Liver (tissue), 3 donors: Measurements from ENCODE around the gene CDK19.

Experiments
- EGR1 ChIP-seq, 2 donors: IDR thresholded peaks; 2 replicates each; pipeline ENCODE4 v1.6.1; 2016 to 2018; ENCODE audit warnings: antibody characterized with exemption in 2 of 2, low read depth in 2 of 2
- GABPA ChIP-seq, 2 donors: IDR thresholded peaks in 1 of 2; conservative IDR thresholded peaks in 1 of 2; 2 replicates each; pipeline ENCODE4 v1.6.1; 2016; ENCODE audit warnings: antibody characterized with exemption in 2 of 2, mild to moderate bottlenecking in 1 of 2, moderate library complexity in 1 of 2
- JUND ChIP-seq, 2 donors: IDR thresholded peaks; 2 replicates each; pipeline ENCODE4 v1.6.1; 2016; ENCODE audit warnings: antibody characterized with exemption in 2 of 2
- MAX ChIP-seq: IDR thresholded peaks from 2 replicates; pipeline ENCODE4 v1.6.1; 2016; ENCODE audit warnings: antibody characterized with exemption
- RAD21 ChIP-seq, 2 donors: IDR thresholded peaks; 2 replicates each; pipeline ENCODE4 v1.6.1; 2016; ENCODE audit warnings: antibody characterized with exemption in 2 of 2, mild to moderate bottlenecking in 2 of 2
- REST ChIP-seq: IDR thresholded peaks from 2 replicates; pipeline ENCODE4 v1.6.1; 2016; ENCODE audit warnings: antibody characterized with exemption, mild to moderate bottlenecking
- SP1 ChIP-seq: IDR thresholded peaks from 2 replicates; pipeline ENCODE4 v1.6.1; 2018; ENCODE audit warnings: antibody characterized with exemption, mild to moderate bottlenecking
- YY1 ChIP-seq: IDR thresholded peaks from 2 replicates; pipeline ENCODE4 v1.6.1; 2016; ENCODE audit warnings: antibody characterized with exemption, mild to moderate bottlenecking
- TF ChIP-seq, protein P1 (sequence below): fragments of 150-350 bp; IDR thresholded peaks from 2 replicates; pipeline ENCODE4 v1.5.1; 2017; ENCODE audit warnings: improper control_type of control experiment, low read depth, low read length; ENCODE audit not compliant: missing input control
- TF ChIP-seq, protein P2 (sequence below): IDR thresholded peaks from 2 replicates; pipeline ENCODE4 v1.6.1; 2016; ENCODE audit warnings: antibody characterized with exemption
- donor health status: healthy.
- donor health status: healthy.

DNA sequence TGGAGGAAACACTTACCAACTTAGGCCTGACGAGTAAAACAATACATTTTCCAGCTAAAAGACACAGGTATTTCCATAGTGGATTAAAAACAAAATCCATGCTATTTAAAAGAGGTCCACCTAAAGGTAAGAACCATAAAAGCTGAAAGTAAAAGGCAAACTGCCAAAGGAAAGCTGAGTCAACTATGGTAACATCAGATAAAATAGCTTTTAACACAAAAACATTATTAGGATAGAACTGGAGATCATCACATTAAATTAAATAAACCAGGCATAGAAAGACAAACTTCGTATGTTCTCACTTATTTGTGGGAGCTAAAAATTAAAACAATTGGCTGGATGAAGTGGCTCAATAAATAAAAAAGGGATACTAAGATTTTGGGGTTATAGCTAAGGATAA is 172.1 kb downstream of the CDK19 start:
- TF ChIP-seq, protein P1, sequence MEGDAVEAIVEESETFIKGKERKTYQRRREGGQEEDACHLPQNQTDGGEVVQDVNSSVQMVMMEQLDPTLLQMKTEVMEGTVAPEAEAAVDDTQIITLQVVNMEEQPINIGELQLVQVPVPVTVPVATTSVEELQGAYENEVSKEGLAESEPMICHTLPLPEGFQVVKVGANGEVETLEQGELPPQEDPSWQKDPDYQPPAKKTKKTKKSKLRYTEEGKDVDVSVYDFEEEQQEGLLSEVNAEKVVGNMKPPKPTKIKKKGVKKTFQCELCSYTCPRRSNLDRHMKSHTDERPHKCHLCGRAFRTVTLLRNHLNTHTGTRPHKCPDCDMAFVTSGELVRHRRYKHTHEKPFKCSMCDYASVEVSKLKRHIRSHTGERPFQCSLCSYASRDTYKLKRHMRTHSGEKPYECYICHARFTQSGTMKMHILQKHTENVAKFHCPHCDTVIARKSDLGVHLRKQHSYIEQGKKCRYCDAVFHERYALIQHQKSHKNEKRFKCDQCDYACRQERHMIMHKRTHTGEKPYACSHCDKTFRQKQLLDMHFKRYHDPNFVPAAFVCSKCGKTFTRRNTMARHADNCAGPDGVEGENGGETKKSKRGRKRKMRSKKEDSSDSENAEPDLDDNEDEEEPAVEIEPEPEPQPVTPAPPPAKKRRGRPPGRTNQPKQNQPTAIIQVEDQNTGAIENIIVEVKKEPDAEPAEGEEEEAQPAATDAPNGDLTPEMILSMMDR, result no peak
- no peak for TF ChIP-seq RAD21 (IDR thresholded peaks at IDR 0.05)
- TF ChIP-seq, protein P2, sequence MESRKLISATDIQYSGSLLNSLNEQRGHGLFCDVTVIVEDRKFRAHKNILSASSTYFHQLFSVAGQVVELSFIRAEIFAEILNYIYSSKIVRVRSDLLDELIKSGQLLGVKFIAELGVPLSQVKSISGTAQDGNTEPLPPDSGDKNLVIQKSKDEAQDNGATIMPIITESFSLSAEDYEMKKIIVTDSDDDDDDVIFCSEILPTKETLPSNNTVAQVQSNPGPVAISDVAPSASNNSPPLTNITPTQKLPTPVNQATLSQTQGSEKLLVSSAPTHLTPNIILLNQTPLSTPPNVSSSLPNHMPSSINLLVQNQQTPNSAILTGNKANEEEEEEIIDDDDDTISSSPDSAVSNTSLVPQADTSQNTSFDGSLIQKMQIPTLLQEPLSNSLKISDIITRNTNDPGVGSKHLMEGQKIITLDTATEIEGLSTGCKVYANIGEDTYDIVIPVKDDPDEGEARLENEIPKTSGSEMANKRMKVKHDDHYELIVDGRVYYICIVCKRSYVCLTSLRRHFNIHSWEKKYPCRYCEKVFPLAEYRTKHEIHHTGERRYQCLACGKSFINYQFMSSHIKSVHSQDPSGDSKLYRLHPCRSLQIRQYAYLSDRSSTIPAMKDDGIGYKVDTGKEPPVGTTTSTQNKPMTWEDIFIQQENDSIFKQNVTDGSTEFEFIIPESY, result no peak
- no peak for TF ChIP-seq EGR1 (IDR thresholded peaks at IDR 0.05; ENCODE audit: low read depth in 2 of 2)
- no peak for TF ChIP-seq REST
- no peak for TF ChIP-seq JUND (IDR thresholded peaks at IDR 0.05)
- TF ChIP-seq GABPA (IDR thresholded peaks at IDR 0.05 in 1 of 2, conservative IDR thresholded peaks at IDR 0.05 in 1 of 2), result no peak
- no peak for TF ChIP-seq YY1
- TF ChIP-seq SP1, result no peak
- no peak for TF ChIP-seq MAX
